CD4-positive, alpha-beta T cell treated with Interferon alpha-2 for 1 hour (primary cell): Measurements from ENCODE around the gene SLC43A2.
A peak's percentile ranks its signal among the peaks of the same experiment; 100 is the strongest.
"Not testable (repeated sequence)": the region's sequence is repeated elsewhere in the genome, so short reads cannot be mapped to it uniquely, and the experiment has no call there.

Experiments used
- DNase-seq, 2 donors: peaks; one replicate each; pipeline ENCODE4 v3.0.0-alpha.2; 2020 to 2022

SLC43A2 gene

GRCh38 chr17:1588821-1589585 is 39.6 kb downstream of the SLC43A2 start:
- peak in 1 of 2 donors; percentile 64 for DNase-seq

- DNase-seq: no peak
Observed at GRCh38 chr17:1584167-1584566, 44.5 kb downstream of the SLC43A2 start.

- DNase-seq: no peak
Observed at GRCh38 chr17:1583556-1583955, 45.1 kb downstream of the SLC43A2 start.

GRCh38 chr17:1582374-1582773 is 46.3 kb downstream of the SLC43A2 start:
- no peak for DNase-seq

- DNase-seq: no peak
Observed at GRCh38 chr17:1580979-1581676, 47.5 kb downstream of the SLC43A2 start.

GRCh38 chr17:1578029-1578428 is 50.6 kb downstream of the SLC43A2 start:
- DNase-seq: no peak

DNA sequence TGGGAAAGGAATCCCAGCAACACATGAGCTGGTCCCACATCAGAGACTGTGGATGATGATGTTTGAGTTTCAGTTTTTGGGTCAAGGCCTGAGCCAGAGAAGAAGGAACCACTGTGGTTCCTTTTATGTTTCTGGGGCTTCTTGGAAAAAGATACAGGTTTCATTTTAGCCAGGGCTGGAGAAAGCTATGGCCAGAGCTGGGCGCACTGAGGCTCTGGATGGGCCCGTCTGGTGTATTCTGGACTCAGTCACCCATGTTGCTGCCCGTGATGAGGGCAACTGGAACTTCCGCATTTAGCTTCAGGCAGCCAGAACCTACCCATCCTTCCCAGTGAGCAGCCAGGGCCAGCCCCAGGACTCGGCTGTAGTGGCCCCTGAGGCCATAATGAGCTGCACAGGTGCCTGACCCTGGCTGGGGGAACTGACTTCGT is 51.0 kb downstream of the SLC43A2 start:
- peak in 1 of 2 donors; percentile 50 for DNase-seq

DNA sequence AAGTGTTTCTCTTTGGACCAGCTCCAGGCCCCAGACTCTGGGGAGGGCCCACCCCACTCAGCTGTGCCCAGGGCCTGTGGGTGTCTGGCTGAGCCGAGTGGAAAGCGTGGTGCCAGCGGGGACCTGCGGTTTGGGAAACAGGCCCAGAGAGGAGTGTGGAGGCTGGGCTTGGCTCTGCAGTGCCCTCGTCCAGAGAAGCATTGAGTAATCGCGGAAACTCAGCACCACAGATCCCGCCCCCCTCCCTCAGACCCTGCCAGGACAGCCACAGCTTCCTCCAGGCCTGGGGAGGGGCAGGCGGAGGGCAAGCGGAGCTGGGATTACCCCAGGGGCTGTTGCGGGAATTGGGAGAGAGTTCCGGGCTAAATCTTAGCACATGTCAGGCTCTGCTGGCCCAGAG is 51.5 kb downstream of the SLC43A2 start:
- DNase-seq: peak; percentile 31 to 77

DNA sequence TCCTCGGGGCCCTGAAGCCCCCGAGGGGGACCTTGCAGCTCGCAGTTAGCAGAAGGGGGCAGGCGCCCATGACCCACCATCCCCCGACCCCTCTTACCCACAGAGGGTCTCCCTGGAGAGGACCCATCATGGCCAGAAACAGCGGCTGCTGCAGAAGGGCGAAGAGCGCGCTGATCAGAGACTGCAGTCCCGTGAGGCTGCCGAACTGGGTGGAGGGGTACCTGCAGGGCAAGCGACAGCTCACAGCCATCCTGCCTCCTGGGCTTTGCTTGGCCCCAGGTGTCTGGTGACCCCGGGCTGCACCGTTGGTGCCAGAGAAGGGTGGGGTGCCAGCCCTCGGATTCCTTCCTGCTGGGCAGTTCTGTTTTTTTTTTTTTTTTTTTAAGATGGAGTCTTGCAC is 52.1 kb downstream of the SLC43A2 start:
- no peak for DNase-seq

DNA sequence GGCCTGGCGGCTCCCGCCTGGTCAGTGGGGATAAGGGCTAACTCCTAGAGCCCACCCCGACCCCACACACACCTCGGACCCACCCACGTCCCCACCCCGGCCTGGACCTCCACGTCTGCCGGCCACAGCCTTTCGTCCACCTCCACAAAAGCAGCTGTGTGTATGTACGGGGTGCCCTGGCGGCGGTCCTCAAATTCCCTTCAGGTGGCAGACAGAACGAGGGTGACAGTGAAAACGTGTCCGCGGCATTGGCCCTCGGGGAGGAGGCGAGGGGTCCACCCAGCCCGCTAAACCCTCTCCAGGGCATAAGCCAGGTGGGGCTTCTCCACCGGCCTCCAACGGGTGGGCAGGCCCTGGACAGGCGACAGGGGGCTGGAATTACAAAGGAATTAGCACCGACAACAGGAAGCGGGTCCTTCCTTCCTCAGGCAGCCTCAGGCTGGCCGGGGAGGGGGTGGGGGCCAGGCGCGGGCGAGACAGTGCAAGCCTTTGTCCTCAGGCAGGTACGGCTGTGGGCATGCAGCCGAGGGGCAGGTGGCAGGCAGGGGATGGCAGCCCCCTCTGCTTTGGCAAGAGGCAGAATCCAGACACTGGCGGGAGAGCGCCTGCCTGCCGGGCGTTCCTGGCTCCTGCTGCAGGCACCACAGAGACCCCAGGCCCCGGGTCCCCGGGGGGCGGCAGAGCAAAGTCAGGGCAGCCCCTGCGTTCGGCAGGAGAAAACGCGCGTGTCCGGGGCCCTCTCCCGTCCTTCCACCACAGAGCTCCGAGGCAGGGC is 53.8 kb downstream of the SLC43A2 start:
- no peak for DNase-seq

DNA sequence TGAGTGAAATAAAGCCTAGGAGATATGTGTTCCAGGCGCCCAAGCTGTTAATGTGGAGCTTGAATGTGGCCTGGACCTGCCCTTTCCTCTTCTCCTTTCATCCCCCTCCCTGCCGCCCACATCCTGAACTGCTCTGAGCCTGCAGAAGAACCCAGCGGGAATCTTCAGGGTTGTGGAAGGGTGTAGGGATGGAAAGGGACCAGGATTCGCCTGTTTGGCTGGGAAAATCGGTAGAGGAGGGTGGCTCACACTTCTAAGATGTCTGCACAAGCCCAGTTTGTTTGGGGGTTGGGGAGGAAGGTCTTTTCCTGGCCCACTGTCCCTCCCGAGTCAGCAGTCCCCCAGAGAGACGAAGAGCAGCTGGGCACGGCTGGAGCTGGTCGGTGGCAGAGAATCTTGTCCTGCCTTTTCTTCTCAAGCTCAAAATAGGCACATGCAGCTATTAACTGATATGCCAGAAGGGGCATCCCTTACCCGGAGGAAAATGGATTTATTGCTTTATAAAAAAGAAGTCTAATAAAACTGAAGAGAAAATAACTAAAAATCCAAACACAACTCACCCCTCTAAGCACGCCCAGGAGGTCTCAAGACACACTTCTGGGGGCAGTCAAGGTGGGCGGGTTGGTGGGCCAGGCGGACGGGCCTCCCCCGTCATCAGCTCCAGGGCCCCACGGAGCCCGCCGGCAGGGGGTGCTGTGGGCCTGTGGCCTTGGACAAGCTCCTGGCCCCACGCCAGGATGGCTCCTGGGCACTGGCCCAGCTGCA is 54.5 kb downstream of the SLC43A2 start:
- peak; percentile 58 to 62 for DNase-seq

DNA sequence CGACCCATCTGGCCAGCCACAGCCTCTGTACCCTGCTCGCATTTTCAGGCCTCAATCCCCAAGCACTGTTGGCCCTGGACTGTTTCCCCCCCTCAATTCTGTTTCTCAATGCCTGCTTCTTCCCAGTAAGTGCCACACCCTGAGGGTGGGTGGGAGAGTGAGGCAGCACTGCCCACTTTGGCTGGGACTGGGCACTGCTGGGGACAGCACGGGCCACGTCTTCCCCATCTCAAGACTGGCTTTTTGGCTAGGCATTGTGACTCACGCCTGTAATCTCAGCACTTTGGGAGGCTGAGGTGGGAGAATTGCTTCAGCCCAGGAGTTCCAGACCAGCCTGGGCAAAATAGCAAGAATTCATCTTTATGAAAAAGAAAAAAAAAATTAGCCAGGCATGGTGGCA is 56.0 kb downstream of the SLC43A2 start:
- DNase-seq: not testable (repeated sequence)

- no peak for DNase-seq
Observed at GRCh38 chr17:1571341-1571704, 57.3 kb downstream of the SLC43A2 start.

- no peak for DNase-seq
Observed at GRCh38 chr17:1568950-1569810, 59.5 kb downstream of the SLC43A2 start.

GRCh38 chr17:1566505-1567199 is 62.0 kb downstream of the SLC43A2 start:
- DNase-seq: peak in 1 of 2 donors; percentile 64

GRCh38 chr17:1565877-1566276 is 62.8 kb downstream of the SLC43A2 start:
- DNase-seq: no peak

DNA sequence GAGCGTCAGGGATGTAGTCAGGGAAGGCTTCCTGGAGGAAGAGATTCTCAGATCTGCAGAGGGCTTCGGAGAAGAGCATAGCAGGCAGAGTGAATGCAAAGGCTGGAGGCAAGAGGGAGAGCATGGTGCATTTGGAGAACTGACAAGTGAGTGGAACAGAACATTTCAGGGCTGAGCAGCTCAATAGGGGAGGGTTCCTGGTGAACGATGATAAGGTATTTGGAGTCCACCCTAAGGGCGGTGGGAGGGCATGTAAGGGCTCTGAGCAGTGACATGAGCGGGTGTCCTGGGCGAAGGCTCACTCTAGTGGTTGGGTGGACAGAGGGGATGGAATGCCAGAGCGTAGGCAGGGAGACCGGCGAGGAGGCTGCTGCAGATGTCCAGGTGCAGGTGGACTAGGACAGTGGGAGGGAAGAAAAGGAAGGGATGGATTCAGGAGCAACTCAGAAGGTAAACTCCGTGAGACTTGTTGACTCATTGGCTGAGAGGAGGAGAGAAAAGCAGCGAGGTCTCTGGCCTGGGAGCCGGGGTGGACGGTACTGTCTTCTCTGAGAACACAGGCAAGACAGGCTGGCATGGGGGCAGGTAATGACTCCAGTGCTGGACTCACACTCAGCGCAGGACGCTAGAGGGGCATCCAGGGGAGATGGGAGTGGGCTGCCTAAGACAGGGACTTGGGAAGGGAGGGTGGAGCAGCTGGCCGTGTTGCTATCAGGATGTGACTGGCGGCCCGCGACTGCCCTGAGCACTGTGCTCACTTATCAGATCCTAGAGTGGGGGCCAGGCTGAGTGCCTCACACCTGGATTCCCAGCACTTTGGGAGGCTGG is 64.6 kb downstream of the SLC43A2 start:
- no peak for DNase-seq

GRCh38 chr17:1563471-1563785 is 65.2 kb downstream of the SLC43A2 start:
- not testable (repeated sequence) for DNase-seq

GRCh38 chr17:1562176-1562643 is 66.4 kb downstream of the SLC43A2 start:
- DNase-seq: no peak
